ENCODE measurements around the gene IKBKE.

Gene IKBKE

GRCh38 chr1:206516728-206516990 lies 46.4 kb downstream of the IKBKE start:
- no peak for DNase-seq

- DNase-seq: no peak
These were observed 47.5 kb downstream of the IKBKE start for GRCh38 chr1:206517784-206518183.

- DNase-seq: no peak
These were observed 47.9 kb downstream of the IKBKE start for GRCh38 chr1:206518206-206518605.

- DNase-seq: no peak
These were observed 48.5 kb downstream of the IKBKE start for GRCh38 chr1:206518743-206519142.

GRCh38 chr1:206521127-206521526 lies 50.9 kb downstream of the IKBKE start:
- DNase-seq: no peak

- no peak for DNase-seq
These were observed 51.6 kb downstream of the IKBKE start for GRCh38 chr1:206521694-206522402.

GRCh38 chr1:206524739-206525364 lies 54.6 kb downstream of the IKBKE start:
- no peak for DNase-seq

GRCh38 chr1:206526064-206526911 lies 56.0 kb downstream of the IKBKE start:
- no peak for DNase-seq

GRCh38 chr1:206529425-206529824 lies 59.1 kb downstream of the IKBKE start:
- DNase-seq: no peak

- DNase-seq: no peak
These were observed 62.1 kb downstream of the IKBKE start for GRCh38 chr1:206532368-206532767.

GRCh38 chr1:206534552-206534951 lies 64.3 kb downstream of the IKBKE start:
- DNase-seq: no peak

GRCh38 chr1:206535853-206536188 lies 65.5 kb downstream of the IKBKE start:
- no peak for DNase-seq

GRCh38 chr1:206537141-206537540 lies 66.9 kb downstream of the IKBKE start:
- DNase-seq: no peak

GRCh38 chr1:206538086-206538770 lies 68.0 kb downstream of the IKBKE start:
- DNase-seq: no peak

GRCh38 chr1:206538901-206539640 lies 68.8 kb downstream of the IKBKE start:
- DNase-seq: no peak

- DNase-seq: no peak
These were observed 69.9 kb downstream of the IKBKE start for GRCh38 chr1:206540044-206540780.

GRCh38 chr1:206541236-206541833 lies 71.1 kb downstream of the IKBKE start:
- no peak for DNase-seq

- peak; percentile 78 to 95 for DNase-seq
These were observed 74.4 kb downstream of the IKBKE start for GRCh38 chr1:206544562-206545257.

- no peak for DNase-seq
These were observed 75.1 kb downstream of the IKBKE start for GRCh38 chr1:206545351-206545750.
